HG03342 (cell line): Measurements from ENCODE around the gene ZNF544.
A peak's percentile ranks its signal among the peaks of the same experiment; 100 is the strongest.

Source experiments
- ATAC-seq: cut with Tn5 transposase; IDR thresholded peaks from one replicate; pipeline ENCODE4 v1.9.1; 2021; ENCODE audit warnings: mild to moderate bottlenecking, moderate library complexity; ENCODE audit not compliant: unreplicated experiment

Gene ZNF544

GRCh38 chr19:58228585-58229254 lies at the start of gene ZNF544:
Gene ZNF544, plus strand, starts transcription at chr19:58228914. Its CDS starts 15,110 bp downstream, at chr19:58244024.
- peak; percentile 86 for ATAC-seq

- ATAC-seq, result no peak
These were observed 46.7 kb upstream of the ZNF544 start for GRCh38 chr19:58181902-58182576.

DNA sequence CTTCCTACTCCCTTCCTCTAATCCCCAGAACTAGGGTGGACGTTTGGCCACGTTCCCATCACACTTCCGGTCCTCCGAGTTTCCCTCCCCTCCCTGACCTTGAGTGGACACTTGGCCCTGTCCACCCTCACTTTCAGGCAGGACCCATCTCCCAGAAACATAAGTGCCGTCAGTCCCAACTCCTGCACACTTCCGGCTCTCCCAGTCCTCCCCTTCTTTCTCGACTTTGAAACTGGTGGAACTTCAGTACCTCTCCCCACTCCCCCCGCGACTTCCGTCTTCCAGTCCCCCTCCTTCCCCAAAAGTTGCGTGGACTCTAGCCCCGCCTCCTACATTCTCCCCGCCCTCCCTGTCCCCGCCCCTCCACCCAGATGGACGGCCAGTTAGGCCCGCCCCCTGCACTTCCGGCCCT lies 46.1 kb upstream of the ZNF544 start:
- no peak for ATAC-seq

DNA sequence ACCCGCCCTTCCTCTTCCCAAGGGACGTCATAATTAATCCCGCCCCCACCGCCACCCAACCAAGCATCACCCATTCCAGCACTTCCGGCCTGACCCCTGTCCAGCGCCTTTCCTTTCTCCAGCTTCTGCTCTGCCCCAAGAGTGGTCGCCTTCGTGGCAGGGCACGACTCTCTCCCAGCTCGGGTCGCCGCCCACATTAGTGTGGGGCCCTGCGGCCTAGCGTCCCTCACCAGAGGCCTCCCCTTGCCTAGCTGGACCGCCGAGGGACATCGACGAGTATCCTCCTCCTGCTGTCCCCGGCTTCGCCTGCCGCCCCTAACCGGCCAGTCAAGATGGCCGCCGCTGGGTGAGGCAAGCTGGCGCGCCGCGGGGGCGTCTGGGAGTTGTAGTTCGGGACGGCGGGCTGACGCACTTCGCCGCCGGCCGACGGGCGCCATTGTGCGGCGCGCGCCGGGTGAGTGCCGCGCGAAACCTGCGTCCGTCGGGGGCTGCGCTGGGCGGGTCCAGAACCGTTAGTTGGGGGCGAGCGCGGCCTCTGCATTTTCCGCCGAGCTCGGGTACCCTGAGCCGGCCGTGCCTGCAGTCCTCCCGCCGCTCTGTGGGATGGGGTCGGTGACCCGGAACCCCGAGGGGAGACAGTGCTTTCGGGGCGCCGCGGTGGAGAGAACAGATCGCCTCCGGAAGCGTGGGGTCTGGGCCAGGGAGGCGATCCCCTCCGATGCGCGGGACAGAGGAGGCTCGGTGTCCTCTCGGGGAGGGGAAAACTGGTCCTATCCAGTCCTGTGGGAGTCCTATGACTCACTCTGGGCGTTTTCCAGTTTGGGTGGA lies 45.5 kb upstream of the ZNF544 start, which contains the start of gene ZNF274:
Gene ZNF274 (plus strand): TSS at position 73 of the 828 bp plus-strand sequence. CDS start 905 bp downstream, outside the sequence.
- ATAC-seq, result peak; percentile 91

DNA sequence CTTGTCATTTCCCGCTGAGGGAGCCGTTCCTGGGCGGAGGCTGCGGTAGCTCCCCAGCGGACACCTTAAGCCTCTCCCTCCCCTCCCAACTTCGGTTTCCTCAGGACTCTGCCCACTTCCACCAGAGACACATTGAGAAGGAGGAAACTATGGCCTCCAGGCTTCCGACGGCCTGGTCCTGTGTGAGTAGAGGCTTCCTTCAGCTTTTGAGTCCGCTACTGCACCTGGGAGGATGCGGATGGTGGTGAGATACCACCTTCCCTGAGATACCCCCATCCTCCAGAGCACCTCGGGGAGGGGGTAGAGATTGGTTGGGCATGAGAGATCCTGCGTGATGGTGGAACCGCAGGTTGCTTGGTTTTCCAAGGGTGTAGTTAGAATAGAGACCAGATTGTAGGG lies 44.9 kb upstream of the ZNF544 start:
- ATAC-seq, result no peak

DNA sequence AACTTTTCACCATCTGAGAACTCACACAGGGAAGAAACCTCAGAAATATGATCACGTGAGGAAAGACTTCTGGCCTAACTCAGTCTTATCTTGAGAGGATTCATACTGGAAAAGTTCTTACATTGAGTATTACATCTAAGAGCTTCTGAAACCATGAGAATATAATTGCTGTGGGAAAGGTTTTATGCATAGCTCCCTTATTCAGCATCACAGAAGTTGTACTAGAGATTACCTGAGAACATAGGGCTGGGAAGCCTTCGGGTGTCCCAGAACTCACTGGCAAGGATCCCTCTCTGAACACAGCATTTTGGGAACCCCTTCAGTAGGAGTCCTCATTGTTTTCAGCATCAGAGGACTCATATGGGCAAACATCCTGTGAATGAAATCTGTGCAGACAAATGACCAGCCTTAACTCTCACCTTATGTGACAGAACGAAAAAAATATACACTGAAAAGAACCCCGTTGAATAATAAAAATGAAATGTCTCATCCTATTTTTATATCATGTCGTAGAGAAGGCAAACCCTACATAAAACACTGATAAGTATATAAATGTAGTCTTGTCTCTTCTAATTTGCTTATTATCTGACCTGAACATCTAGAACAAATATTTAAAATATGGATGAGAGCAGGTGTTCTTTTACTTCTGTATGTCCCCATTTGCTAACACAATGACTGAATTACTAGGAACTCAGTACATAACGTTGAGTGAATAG lies 31.7 kb upstream of the ZNF544 start:
- ATAC-seq, result no peak

DNA sequence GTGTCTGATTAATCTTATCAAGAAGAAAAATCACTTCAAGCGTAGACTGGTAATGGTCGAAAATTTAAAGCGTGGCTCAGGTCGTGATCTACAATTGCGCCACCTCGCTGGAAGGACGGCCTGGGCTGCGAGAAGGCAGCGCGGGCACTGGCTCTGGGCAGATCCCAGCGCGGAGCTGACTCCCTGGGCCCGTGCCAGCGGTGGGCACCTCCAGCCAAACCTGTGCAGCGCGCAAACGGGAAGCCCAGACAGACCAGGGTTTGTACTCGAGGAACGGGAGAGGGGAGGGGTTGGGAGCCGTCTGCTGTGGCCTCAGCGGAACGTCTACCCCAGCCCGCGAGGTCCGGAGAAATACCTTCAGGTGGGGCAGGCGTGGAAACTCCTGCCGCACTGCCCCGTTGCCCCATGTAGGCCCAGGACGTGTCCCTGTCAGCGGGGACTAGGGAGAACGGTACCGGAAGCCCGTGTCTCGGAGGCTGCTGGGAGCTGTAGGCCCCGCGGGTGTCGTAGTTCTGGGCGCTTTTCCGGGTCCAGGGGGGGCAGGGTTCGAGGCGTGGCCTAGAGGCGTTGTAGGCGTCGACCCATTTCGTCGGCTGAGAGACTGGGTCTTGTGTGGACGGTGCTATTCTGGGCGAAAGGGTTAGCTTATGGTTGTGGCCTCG lies 24.8 kb upstream of the ZNF544 start:
- ATAC-seq, result no peak

- no peak for ATAC-seq
These were observed 24.1 kb upstream of the ZNF544 start for GRCh38 chr19:58204566-58204965.

DNA sequence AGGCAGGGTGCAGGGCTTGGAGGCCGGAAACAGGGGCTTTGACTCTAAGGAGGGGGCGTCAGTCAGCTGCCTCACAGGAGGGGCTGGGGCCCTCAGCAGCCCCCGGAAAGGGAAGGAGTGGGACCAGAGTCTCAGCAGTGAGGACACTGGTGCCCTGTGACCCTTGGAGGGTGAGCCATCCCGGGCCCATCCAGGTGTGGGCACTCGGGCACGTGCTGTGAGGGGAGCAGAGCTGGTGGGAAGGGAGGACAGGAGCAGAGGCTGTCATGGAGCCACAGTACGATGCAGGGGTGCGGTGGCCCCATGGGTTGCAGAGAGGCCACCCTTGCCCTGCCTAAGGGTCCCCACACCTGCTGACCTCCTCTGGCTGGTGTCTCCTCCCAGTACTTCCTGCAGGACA lies 19.1 kb upstream of the ZNF544 start:
- no peak for ATAC-seq

DNA sequence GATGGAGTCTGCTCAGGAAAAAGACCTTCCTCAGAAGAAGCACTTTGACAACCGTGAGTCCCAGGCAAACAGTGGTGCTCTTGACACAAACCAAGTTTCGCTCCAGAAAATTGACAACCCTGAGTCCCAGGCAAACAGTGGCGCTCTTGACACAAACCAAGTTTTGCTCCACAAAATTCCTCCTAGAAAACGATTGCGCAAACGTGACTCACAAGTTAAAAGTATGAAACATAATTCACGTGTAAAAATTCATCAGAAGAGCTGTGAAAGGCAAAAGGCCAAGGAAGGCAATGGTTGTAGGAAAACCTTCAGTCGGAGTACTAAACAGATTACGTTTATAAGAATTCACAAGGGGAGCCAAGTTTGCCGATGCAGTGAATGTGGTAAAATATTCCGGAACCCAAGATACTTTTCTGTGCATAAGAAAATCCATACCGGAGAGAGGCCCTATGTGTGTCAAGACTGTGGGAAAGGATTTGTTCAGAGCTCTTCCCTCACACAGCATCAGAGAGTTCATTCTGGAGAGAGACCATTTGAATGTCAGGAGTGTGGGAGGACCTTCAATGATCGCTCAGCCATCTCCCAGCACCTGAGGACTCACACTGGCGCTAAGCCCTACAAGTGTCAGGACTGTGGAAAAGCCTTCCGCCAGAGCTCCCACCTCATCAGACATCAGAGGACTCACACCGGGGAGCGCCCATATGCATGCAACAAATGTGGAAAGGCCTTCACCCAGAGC lies 16.2 kb upstream of the ZNF544 start:
- no peak for ATAC-seq

DNA sequence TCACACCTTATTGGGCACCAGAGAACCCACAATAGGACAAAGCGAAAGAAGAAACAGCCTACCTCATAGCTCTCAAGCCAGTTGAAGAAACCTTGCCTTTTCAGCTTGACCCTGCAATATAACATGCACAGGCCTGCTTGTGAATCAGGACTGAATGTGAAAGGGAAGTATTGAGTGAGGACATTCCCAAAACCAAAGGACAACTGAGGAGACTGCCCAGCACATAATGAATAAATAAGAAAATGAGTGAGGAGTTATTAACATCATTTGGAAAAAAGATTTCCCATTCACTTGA lies 15.7 kb upstream of the ZNF544 start:
- ATAC-seq, result no peak

DNA sequence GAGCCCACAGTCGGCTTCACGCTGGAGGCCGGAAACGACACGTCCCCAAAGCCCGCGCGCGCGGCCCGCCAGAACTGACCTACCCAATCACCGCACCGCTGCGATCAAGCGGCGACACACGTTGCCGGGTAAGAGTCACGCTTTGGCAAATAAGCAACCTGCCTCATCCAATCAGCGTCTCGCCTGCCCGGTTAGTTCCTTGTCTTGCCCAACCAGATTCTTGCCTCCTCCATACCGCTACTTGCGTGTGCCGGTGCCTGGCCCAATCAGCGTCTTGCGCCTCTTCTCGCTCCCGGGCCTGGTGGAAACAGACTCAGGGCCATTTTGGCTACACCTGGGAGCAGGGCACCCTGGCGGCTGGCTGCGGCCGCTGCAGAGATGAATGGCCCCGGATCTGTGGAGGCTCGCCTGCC lies 11.6 kb upstream of the ZNF544 start:
- ATAC-seq, result no peak

GRCh38 chr19:58217607-58218391 lies 10.9 kb upstream of the ZNF544 start:
- no peak for ATAC-seq

DNA sequence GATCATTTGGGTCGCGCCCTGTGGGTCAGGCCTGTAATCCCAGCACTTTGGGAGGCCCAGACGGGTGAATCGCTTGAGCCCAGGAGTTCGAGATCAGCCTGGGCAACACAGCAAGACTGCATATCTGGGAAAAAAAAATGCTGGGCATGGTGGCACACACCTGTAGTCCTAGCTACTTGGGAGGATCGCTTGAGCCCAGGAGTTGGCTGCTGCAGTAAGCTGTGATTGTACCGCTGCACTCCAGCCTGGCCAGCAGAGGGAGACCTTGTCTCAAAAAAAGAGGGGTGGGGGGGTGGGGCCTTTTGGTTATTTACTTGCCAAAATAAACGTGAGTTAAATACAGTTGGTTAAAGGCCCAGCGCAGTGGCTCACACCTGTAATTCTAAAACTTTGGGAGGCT lies 9.8 kb upstream of the ZNF544 start:
- no peak for ATAC-seq

- ATAC-seq, result no peak
These were observed 640 bp upstream of the ZNF544 start for GRCh38 chr19:58227964-58228584.

GRCh38 chr19:58229255-58229639 lies 533 bp downstream of the ZNF544 start:
- no peak for ATAC-seq

DNA sequence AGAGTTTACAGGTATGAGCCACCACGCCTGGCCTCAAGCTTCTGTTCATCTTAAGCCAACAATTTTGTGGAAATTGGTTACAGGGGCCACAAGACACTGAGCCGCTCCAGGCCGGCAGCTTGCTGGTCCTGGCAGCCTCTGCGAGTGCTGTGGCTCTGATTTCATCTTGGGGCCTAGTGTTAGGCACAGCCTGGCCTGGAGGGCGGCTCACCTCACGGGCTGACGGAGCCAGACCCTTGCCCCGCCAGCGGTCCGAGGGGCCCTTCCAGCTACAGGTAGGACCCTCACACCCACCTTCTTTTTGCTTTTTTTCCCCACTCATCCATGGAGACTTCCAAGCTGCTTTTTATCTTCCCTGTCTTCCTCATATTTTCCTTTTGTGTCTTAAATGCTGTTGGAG lies 8.6 kb downstream of the ZNF544 start:
- no peak for ATAC-seq

DNA sequence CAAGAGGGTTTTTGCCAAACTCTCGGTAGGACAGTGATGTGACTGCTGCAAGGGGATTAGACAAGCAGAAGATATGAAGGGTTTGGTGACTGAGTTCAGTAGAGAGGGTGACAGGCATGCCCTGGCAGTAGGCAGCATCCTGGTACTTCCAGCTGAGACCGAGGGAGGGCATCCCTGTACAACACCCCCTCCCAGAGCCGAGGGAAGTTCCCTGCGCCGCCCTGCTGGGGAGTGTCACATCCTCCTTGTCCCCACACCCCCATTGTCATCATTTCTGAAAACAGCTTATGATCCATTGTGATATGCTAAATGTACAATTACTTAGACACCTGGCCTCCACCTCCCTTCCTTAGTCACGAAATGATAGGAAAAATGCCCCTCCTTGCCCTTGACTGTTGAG lies 14.6 kb downstream of the ZNF544 start:
- ATAC-seq, result no peak

DNA sequence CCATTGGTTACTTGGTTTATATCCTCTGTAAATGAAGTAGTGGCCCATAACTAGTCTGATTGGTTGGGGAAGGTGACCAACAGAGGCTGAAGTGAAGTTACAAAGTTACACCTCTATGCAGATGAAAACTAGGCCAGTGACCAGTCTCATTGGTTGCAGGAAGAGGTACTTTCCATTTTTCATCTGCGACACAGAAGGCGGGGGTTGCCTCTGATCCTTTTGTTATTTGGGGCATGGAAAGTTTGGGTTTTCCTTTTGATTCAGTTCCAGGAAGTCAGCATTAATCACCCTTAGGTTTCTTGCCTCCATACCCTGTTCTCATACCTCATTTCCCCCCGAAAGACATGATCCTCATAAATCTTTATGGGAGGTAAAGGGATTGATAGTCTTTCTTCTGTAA lies 20.2 kb downstream of the ZNF544 start:
- no peak for ATAC-seq
